HepG2 (cell line): ENCODE measurements around the gene ANKRD39. TPM values are rescaled to one million over a fixed set of nuclear protein-coding genes. Genes with fewer than 3 reads are reported as not detected.

Source experiments
- ATF5 ChIP-seq: sonication (generic); formaldehyde crosslinking; IDR thresholded peaks from 2 replicates; pipeline ENCODE4 v1.4.0; 2020; ENCODE audit warnings: mild to moderate bottlenecking, low read depth, missing genetic modification reagents
- HMG20B ChIP-seq: conservative IDR thresholded peaks from 2 replicates; pipeline ENCODE4 v1.6.1; 2016; ENCODE audit warnings: missing genetic modification reagents, missing compliant biosample characterization
- LRRFIP1 ChIP-seq: sonication (generic); formaldehyde crosslinking; conservative IDR thresholded peaks from 2 replicates; pipeline ENCODE4 v1.4.0; 2020; ENCODE audit warnings: missing genetic modification reagents
- MBD4 ChIP-seq: IDR thresholded peaks from 2 replicates; pipeline ENCODE4 v1.6.1; 2012; ENCODE audit warnings: low read length, inconsistent platforms, borderline replicate concordance
- NCOA2 ChIP-seq: sonication (generic); formaldehyde crosslinking; IDR thresholded peaks from 2 replicates; pipeline ENCODE4 v1.8.0; 2022; ENCODE audit warnings: inconsistent platforms
- NFE2L2 ChIP-seq: fragments of 150-350 bp; IDR thresholded peaks from 2 replicates; pipeline ENCODE4 v1.6.1; 2014; ENCODE audit warnings: low read length
- NFYC ChIP-seq: IDR thresholded peaks from 2 replicates; pipeline ENCODE4 v1.6.1; 2016; ENCODE audit warnings: missing genetic modification reagents, missing compliant biosample characterization
- PAXIP1 ChIP-seq: sonication (generic); formaldehyde crosslinking; conservative IDR thresholded peaks from 2 replicates; pipeline ENCODE4 v1.4.0; 2020; ENCODE audit warnings: mild to moderate bottlenecking, missing genetic modification reagents, moderate library complexity
- RARG ChIP-seq: sonication (generic); formaldehyde crosslinking; IDR thresholded peaks from 2 replicates; pipeline ENCODE4 v1.4.0; 2020; ENCODE audit warnings: low read depth, mild to moderate bottlenecking, missing genetic modification reagents
- RBM22 ChIP-seq: fragments of 200-400 bp; formaldehyde crosslinking; optimal IDR thresholded peaks from 2 replicates; pipeline ENCODE3; 2017; ENCODE audit warnings: mild to moderate bottlenecking, low read length, moderate library complexity
- SOX6 ChIP-seq, 2 experiments: fragments of 450-650 bp in 1 of 2; sonication (generic) in 1 of 2; formaldehyde crosslinking in 1 of 2; IDR thresholded peaks; 2 replicates each; pipeline versions ENCODE4 v1.4.0 to v1.6.1; 2017 to 2020; ENCODE audit warnings: antibody characterized with exemption in 1 of 2, mild to moderate bottlenecking in 1 of 2, missing genetic modification reagents in 1 of 2
- TEF ChIP-seq: sonication (generic); formaldehyde crosslinking; IDR thresholded peaks from 2 replicates; pipeline ENCODE4 v1.5.0; 2020; ENCODE audit warnings: missing genetic modification reagents
- THAP11 ChIP-seq: IDR thresholded peaks from 2 replicates; pipeline ENCODE4 v1.6.1; 2016; ENCODE audit warnings: missing biosample characterization, missing genetic modification reagents
- USF2 ChIP-seq, 2 experiments: sonication (generic) in 1 of 2; formaldehyde crosslinking in 1 of 2; IDR thresholded peaks; 2 replicates each; pipeline versions ENCODE4 v1.5.1 to v1.6.1; 2011 to 2020; ENCODE audit warnings: borderline replicate concordance in 1 of 2, low read depth in 1 of 2, low read length in 1 of 2, mild to moderate bottlenecking in 1 of 2, missing genetic modification reagents in 1 of 2, moderate library complexity in 1 of 2
- ZFAT ChIP-seq: sonication (generic); formaldehyde crosslinking; conservative IDR thresholded peaks from 2 replicates; pipeline ENCODE4 v1.8.1; 2023; ENCODE audit warnings: missing genetic modification reagents, inconsistent platforms
- ZNF350 ChIP-seq: sonication (generic); formaldehyde crosslinking; IDR thresholded peaks from 2 replicates; pipeline ENCODE4 v1.4.0; 2020; ENCODE audit warnings: mild to moderate bottlenecking, low read depth, missing genetic modification reagents, borderline replicate concordance
- ZNF484 ChIP-seq: sonication (generic); formaldehyde crosslinking; IDR thresholded peaks from 2 replicates; pipeline ENCODE4 v1.5.1; 2020; ENCODE audit warnings: mild to moderate bottlenecking, low read depth, missing genetic modification reagents, borderline replicate concordance
- polyA plus RNA-seq, 8 experiments: library from polyadenylated mRNA; depleted of rRNA in 3 of 8; stranded (reverse) in 7 of 8; unstranded in 1 of 8; fragments of >200 nt; fragmentation: Illumina TruSeq in 4 of 8; extraction: Trizol in 4 of 8; gene quantifications; 2 replicates each; pipeline versions ENCODE4 v1.2.1 to v1.2.3, GENCODE V29; 2011 to 2016; ENCODE audit warnings: low read depth in 4 of 8, missing spikeins in 1 of 8, mixed read lengths in 1 of 8; ENCODE audit not compliant: insufficient read depth in 1 of 8
- total RNA-seq, 5 experiments: library from RNA; depleted of rRNA; stranded (reverse); fragments of >200 nt; fragmentation: Illumina TruSeq; extraction: Trizol; gene quantifications; 2 replicates each; pipeline ENCODE4 v1.2.3, GENCODE V29; 2016; ENCODE audit warnings: low read depth in 1 of 5
- TF ChIP-seq, protein P1 (sequence below): sonication (generic); formaldehyde crosslinking; IDR thresholded peaks from 2 replicates; pipeline ENCODE4 v1.4.0; 2020; ENCODE audit warnings: missing genetic modification reagents, borderline replicate concordance

ANKRD39 gene
- total and polyA plus RNA-seq, 2 of the 13 experiments (the other 11 are each of a cell fraction or from before 2014, with no cell fraction given): 23.2 to 24.8 TPM

DNA sequence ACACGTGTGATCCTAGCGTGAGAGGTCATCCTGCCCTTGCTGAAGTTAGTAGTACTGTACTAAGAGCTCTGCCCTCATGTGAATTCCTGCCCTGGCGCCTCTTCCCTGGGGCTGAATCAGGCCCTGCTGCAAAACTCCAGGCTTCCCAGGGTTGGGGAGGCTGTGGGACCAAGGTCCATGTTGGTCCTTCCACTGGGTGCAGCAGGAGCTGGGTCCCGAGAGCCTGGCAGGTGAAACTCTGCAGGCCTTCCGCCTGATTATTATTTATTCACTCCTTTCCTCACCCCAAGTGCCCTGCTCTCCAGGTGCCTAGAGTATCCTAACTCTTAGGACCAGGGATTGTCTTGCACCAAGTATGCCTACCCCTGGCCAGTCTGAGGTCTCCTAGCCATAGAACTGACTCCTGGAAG lies 47.0 kb downstream of the ANKRD39 start (continued):
- TF ChIP-seq, protein P1, sequence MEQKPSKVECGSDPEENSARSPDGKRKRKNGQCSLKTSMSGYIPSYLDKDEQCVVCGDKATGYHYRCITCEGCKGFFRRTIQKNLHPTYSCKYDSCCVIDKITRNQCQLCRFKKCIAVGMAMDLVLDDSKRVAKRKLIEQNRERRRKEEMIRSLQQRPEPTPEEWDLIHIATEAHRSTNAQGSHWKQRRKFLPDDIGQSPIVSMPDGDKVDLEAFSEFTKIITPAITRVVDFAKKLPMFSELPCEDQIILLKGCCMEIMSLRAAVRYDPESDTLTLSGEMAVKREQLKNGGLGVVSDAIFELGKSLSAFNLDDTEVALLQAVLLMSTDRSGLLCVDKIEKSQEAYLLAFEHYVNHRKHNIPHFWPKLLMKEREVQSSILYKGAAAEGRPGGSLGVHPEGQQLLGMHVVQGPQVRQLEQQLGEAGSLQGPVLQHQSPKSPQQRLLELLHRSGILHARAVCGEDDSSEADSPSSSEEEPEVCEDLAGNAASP (CRISPR knock-in tag): no peak
- TF ChIP-seq RBM22 (no peak), NFYC (CRISPR knock-in tag) (no peak), PAXIP1 (CRISPR knock-in tag) (peak; percentile 73), USF2 (IDR thresholded peaks at IDR 0.05; ENCODE audit: low read depth, low read length) (no peak), USF2 (CRISPR knock-in tag; IDR thresholded peaks at IDR 0.05; ENCODE audit: borderline replicate concordance) (no peak), ZFAT (CRISPR knock-in tag) (no peak), NCOA2 (CRISPR knock-in tag) (0 out of 2 replicates have a peak, but pooled peaks have one; percentile 31), HMG20B (CRISPR knock-in tag) (no peak; the same call in 1 of the 2 replicates), NFE2L2 (no peak), SOX6 (IDR thresholded peaks at IDR 0.05) (no peak), SOX6 (CRISPR knock-in tag; IDR thresholded peaks at IDR 0.05) (no peak; the same call in 1 of the 2 replicates), ZNF350 (CRISPR knock-in tag) (0 out of 2 replicates have a peak, but pooled peaks have one; percentile 62), LRRFIP1 (CRISPR knock-in tag) (no peak), RARG (no peak), MBD4 (no peak), ZNF484 (CRISPR knock-in tag) (no peak), TEF (CRISPR knock-in tag) (no peak), ATF5 (CRISPR knock-in tag) (no peak), THAP11 (peak; percentile 35; the same call in 1 of the 2 replicates)
